GM19023 (cell line): ENCODE measurements around the gene S100A1.

Experiments used
- ATAC-seq: cut with Tn5 transposase; IDR thresholded peaks from one replicate; pipeline ENCODE4 v1.9.1; 2021; ENCODE audit warnings: mild to moderate bottlenecking, moderate library complexity; ENCODE audit not compliant: unreplicated experiment

Gene S100A1

DNA sequence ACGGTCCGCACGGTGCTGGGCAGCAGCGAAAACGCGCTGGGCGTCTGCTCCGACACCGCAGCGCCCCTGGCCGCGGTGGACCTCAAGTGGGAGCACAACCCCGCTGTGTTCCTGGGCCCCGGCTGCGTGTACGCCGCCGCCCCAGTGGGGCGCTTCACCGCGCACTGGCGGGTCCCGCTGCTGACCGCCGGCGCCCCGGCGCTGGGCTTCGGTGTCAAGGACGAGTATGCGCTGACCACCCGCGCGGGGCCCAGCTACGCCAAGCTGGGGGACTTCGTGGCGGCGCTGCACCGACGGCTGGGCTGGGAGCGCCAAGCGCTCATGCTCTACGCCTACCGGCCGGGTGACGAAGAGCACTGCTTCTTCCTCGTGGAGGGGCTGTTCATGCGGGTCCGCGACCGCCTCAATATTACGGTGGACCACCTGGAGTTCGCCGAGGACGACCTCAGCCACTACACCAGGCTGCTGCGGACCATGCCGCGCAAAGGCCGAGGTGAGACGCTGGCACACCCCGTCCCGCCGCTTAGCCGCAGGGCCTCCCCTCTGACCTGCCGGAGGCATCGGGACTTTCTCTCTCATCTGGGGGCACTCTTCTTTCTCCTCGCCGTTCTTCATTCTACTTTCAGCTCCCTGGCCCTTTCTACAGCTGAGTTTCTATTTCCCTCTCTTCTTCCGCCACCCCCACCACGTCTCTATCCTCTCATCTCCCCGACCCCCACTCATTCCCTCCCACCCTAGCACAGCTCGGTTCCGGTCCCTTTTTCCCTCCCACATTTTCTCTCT lies 51.3 kb downstream of the S100A1 start:
- ATAC-seq, result no peak

DNA sequence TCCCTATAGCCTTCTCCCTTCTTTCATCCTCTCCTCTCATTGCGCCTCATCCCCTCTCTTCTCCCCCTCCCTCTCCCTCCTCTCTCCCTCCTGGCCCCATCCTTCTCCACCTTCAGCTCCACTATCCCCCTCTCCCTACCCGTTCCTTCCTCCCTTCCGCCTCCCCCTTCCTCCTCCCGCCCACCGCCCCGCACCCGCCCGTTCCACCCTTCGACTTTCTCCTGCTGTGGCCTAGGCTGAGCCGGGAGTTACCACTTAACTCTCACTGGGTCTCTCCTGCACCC lies 51.8 kb downstream of the S100A1 start:
- ATAC-seq, result no peak
